ENCODE data around the gene TMEM72.
A peak's percentile ranks its signal among the peaks of the same experiment; 100 is the strongest.

Gene TMEM72

GRCh38 chr10:44956226-44956625, 45.1 kb downstream of the TMEM72 start:
- no peak overlapping the region for H3K4me3 ChIP-seq (ENCODE audit: insufficient read depth, low read length, poor library complexity, severe bottlenecking)
- H3K9me3 ChIP-seq (ENCODE audit: insufficient read depth, low read length), result no peaks in the 10 kb centered on the region
- H3K4me2 ChIP-seq (ENCODE audit: low read depth, low read length, poor library complexity, severe bottlenecking), result no peak overlapping the region
- no peak overlapping the region for H2AFZ ChIP-seq (ENCODE audit: low read depth, low read length, severe bottlenecking)
- H4K20me1 ChIP-seq (ENCODE audit: low read depth, low read length), result no peaks in the 10 kb centered on the region
- H3K79me2 ChIP-seq (ENCODE audit: insufficient read depth, low read length), result no peaks in the 10 kb centered on the region
- H3K9me2 ChIP-seq (replicated peaks; ENCODE audit: insufficient read depth, low read length), result no peaks in the 10 kb centered on the region
- no peak overlapping the region for H3K27ac ChIP-seq (ENCODE audit: low read depth, low read length)
- no peaks in the 10 kb centered on the region for H3K36me3 ChIP-seq (ENCODE audit: low read length)
- TF ChIP-seq CTCF (IDR thresholded peaks at IDR 0.05; ENCODE audit: insufficient read depth, low read length, poor library complexity, severe bottlenecking) (no peak), EZH2phosphoT487 (conservative IDR thresholded peaks at IDR 0.05; ENCODE audit: low read length) (no peak)
- no peaks in the 10 kb centered on the region for H3K27me3 ChIP-seq (ENCODE audit: low read length)
- no peaks in the 10 kb centered on the region for H3F3A ChIP-seq (ENCODE audit: insufficient read depth)
- no peak overlapping the region for H3K9ac ChIP-seq (ENCODE audit: low read length)

GRCh38 chr10:44956717-44957706, 45.9 kb downstream of the TMEM72 start:
- Histone ChIP-seq H3F3A (ENCODE audit: insufficient read depth) (no peaks in the 10 kb centered on the region), H3K9me2 (replicated peaks; ENCODE audit: insufficient read depth, low read length) (no peaks in the 10 kb centered on the region), H3K27me3 (ENCODE audit: low read length) (no peaks in the 10 kb centered on the region), H2AFZ (ENCODE audit: low read depth, low read length, severe bottlenecking) (no peak overlapping the region), H3K4me2 (ENCODE audit: low read depth, low read length, poor library complexity, severe bottlenecking) (no peak overlapping the region), H3K4me3 (ENCODE audit: insufficient read depth, low read length, poor library complexity, severe bottlenecking) (no peak overlapping the region), H3K9me3 (ENCODE audit: insufficient read depth, low read length) (no peaks in the 10 kb centered on the region), H3K36me3 (ENCODE audit: low read length) (no peaks in the 10 kb centered on the region), H3K9ac (ENCODE audit: low read length) (no peak overlapping the region), H4K20me1 (ENCODE audit: low read depth, low read length) (no peaks in the 10 kb centered on the region), H3K27ac (ENCODE audit: low read depth, low read length) (no peak overlapping the region), H3K79me2 (ENCODE audit: insufficient read depth, low read length) (no peaks in the 10 kb centered on the region)
- TF ChIP-seq EZH2phosphoT487 (conservative IDR thresholded peaks at IDR 0.05; ENCODE audit: low read length) (no peak), CTCF (IDR thresholded peaks at IDR 0.05; ENCODE audit: insufficient read depth, low read length, poor library complexity, severe bottlenecking) (no peak)

GRCh38 chr10:44958196-44958897, 47.2 kb downstream of the TMEM72 start:
- no peak overlapping the region for H2AFZ ChIP-seq (ENCODE audit: low read depth, low read length, severe bottlenecking)
- H3K9me2 ChIP-seq (replicated peaks; ENCODE audit: insufficient read depth, low read length), result no peaks in the 10 kb centered on the region
- H3K9ac ChIP-seq (ENCODE audit: low read length), result peak overlapping the region; percentile 63
- no peaks in the 10 kb centered on the region for H3K27me3 ChIP-seq (ENCODE audit: low read length)
- no peaks in the 10 kb centered on the region for H3K79me2 ChIP-seq (ENCODE audit: insufficient read depth, low read length)
- H3K36me3 ChIP-seq (ENCODE audit: low read length), result no peaks in the 10 kb centered on the region
- no peak overlapping the region for H3K27ac ChIP-seq (ENCODE audit: low read depth, low read length)
- peak overlapping the region; percentile 95 for H3K4me2 ChIP-seq (ENCODE audit: low read depth, low read length, poor library complexity, severe bottlenecking)
- H4K20me1 ChIP-seq (ENCODE audit: low read depth, low read length), result no peaks in the 10 kb centered on the region
- TF ChIP-seq EZH2phosphoT487 (conservative IDR thresholded peaks at IDR 0.05; ENCODE audit: low read length) (no peak), CTCF (IDR thresholded peaks at IDR 0.05; ENCODE audit: insufficient read depth, low read length, poor library complexity, severe bottlenecking) (no peak)
- no peaks in the 10 kb centered on the region for H3F3A ChIP-seq (ENCODE audit: insufficient read depth)
- H3K9me3 ChIP-seq (ENCODE audit: insufficient read depth, low read length), result no peaks in the 10 kb centered on the region
- H3K4me3 ChIP-seq (ENCODE audit: insufficient read depth, low read length, poor library complexity, severe bottlenecking), result peak overlapping the region; percentile 74

Measured in SU-DHL-6 (cell line).